Measurements from ENCODE around the gene COX17.
"Not testable (repeated sequence)": the region's sequence is repeated elsewhere in the genome, so short reads cannot be mapped to it uniquely, and the experiment has no call there.

COX17 gene, protein sequence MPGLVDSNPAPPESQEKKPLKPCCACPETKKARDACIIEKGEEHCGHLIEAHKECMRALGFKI

DNA sequence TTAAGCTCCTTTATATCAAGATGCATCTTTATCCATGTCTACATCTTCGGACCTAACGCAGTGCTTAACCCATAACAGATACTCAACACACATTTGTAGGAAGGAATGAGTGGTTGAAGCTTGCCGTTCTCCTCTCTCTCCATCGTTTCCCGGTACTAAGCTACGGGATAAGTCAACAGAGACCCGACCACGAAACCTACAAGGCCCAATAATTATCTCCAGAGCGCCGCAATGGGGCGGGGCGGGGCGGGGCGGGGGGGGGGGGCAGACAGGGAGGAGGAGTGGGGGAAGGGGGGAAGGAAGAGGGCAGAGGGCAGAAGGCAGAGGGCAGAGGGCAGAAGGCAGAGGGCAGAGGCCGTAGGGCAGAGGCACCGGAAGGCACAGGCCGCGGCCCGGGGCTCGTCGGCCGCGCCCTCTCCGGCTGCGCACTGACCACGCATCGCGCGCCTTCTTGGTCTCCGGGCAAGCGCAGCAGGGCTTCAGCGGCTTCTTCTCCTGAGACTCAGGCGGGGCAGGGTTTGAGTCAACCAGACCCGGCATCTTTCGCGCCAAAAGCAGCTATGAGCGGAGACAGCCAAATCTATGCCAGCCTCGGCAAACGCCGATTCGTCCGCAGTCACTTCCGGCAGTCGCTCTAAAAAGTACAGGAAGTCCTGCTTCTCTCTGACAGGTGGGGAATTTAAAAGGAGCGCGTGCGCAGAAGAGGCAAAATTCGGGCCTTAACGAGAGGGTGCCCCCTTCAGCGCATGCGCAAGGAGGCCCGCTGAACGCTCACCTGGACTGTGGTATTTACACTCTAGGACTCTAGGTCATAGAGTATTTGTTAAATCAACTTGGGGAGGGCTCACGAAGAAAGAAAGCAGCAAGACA is at the start of gene COX17:
COX17 (minus strand) TSS at position 636 of the 870 bp plus-strand sequence; CDS start at position 540, 96 bp downstream.
- DNase-seq (ENCODE audit: low read depth in 2 of 3, low spot score in 2 of 3) = peak; percentile 69 to 86 (median 80)

DNA sequence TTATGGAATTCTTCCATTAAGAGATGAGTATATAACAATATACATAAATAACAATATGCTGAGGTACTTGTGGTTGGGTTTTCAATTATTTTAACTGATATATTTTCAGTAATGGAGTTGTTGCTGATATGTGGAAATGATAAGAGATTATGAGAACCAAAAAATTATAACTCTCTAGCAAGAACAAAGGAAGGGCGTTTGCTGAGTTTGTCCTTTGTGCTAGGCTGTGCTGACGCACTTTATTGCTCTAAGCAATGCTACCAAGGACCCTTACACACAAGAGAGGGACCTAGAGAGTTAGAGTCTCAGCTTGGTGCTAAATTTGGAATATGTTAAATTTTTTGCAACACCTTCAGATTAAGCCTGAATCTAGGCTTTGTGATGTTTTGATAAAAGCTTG is 49.7 kb upstream of the COX17 start:
- DNase-seq (ENCODE audit: low read depth in 2 of 3, low spot score in 2 of 3) = no peak

DNA sequence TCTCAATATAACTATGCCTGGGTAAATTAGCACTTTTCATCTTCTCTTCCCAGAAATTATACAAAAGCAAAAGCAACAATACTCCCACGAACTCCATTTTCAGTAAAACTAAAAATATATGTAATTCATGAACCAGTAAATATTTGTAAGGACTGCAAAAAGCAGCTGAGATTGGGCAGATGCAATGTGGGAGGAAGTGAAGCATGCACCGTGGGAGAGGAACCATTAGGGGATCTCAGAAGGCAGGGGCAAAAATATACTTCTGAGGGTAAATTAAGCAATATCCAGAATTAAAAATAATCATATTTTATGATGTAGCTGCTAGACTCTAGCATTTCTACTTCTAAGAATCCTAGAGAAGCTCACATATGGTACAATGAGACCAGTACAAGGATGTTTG is 45.8 kb upstream of the COX17 start:
- DNase-seq (ENCODE audit: low read depth in 2 of 3, low spot score in 2 of 3) = no peak

GRCh38 chr3:119717520-119717919 is 40.3 kb upstream of the COX17 start:
- DNase-seq (ENCODE audit: low read depth in 2 of 3, low spot score in 2 of 3) = no peak

- DNase-seq (ENCODE audit: low read depth in 2 of 3, low spot score in 2 of 3) = no peak
These were observed 39.8 kb upstream of the COX17 start for GRCh38 chr3:119716998-119717397.

DNA sequence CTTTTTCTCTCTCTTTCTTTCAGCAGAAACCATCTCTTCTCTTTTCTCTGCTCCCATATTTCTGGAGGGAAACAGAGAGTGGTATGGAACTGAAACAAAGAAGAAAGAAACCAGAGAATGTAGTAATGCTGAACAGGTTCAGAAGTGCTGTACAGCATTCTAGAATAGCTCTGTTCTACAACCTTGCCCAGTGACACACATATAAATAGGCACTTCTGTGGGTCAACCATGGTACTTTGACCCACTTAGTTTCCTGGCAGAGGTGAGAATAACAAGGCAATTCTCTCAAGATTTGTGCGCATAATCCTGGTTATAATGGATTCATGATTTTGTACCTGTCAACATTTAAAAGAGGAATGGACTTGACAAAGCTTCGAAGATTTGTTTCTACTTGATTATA is 37.9 kb upstream of the COX17 start:
- no peak for DNase-seq (ENCODE audit: low read depth in 2 of 3, low spot score in 2 of 3)

DNA sequence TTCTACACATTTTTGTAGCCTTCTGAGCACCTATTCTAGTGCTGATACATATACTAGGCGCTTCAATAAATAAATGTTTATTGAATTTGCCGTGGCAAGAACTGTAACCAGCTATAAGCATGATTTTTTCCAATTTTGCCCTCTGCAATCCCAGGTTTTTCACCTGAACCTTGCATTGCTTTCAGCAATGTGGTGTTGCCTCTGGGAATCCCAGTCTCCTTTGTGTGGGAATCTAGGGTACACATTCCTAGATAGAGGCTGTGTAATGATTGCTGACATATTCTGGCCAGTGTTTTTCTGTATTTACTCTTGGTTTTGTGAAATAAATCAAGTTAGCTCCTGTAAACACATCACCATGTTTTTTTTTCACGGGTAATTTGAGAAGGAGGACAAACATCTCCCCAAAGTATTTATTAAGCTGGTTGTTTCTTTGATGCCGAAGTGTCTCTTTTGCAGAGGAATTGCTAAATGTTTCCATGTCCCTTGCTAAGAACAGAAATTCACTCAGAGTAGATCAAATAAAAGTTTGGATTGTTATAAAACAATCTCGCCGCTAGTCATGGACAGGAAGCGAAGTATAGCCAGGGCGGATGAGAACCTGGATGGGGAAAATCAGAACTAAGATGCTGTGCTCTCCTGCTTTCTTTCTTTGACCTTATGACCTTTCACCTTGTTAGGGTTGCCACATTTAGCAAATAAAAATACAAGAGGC is 26.8 kb upstream of the COX17 start:
- no peak for DNase-seq (ENCODE audit: low read depth in 2 of 3, low spot score in 2 of 3)

DNA sequence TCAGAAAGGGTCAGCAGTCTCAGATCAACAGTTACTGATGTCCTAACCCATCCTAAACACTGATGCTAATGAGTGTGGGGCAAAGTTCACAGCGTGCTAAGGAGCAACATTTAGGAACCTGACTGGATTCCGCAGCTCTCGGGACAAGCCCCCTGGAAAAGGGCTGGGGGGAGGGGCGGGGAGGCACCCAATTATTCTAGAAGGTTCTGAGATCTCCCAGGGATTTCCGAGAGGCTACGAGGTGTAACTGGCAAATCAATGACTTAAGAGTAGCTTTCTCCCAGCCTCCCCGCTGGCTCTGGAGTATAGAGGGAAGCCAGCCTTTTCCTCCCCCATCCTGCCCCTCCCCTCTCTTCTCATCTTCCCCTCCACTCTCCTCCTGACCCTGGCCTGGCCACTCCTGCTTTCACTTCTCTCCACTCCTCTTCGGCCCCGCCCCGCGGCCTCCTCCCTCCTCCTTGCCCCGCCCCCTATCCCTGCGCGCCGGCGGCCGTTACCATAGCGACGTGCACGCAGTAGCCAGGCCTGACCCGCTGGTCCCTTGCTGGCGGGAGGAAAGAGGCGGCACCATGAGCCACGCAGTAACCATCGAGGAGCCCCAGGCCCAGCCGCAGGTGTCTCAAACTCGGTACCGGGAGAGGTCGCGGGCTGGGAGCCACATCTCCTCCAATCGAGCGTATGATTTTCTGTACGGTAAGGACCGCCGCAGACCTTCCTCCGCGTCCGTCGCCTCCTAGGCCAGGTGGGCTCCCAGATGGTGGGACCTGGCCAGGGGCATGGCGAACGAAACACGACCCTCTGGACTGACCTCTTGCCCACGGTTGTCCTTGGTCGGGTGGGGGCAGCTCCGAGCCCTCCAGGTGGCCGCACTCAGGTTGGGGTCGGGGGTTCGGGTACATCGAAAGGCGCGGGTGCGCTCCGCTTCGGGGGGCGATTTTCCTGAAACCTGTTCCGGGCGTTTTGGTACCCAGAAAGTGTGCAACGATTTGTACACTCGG is 25.6 kb upstream of the COX17 start, which contains the start of gene CFAP91:
CFAP91 (plus strand) TSS at position 493 of the 998 bp plus-strand sequence; CDS start at position 570, 77 bp downstream.
- DNase-seq (ENCODE audit: low read depth in 2 of 3, low spot score in 2 of 3) = peak; percentile 49 to 67 (median 63)

GRCh38 chr3:119700920-119701734 is 23.9 kb upstream of the COX17 start:
- no peak for DNase-seq (ENCODE audit: low read depth in 2 of 3, low spot score in 2 of 3)

DNA sequence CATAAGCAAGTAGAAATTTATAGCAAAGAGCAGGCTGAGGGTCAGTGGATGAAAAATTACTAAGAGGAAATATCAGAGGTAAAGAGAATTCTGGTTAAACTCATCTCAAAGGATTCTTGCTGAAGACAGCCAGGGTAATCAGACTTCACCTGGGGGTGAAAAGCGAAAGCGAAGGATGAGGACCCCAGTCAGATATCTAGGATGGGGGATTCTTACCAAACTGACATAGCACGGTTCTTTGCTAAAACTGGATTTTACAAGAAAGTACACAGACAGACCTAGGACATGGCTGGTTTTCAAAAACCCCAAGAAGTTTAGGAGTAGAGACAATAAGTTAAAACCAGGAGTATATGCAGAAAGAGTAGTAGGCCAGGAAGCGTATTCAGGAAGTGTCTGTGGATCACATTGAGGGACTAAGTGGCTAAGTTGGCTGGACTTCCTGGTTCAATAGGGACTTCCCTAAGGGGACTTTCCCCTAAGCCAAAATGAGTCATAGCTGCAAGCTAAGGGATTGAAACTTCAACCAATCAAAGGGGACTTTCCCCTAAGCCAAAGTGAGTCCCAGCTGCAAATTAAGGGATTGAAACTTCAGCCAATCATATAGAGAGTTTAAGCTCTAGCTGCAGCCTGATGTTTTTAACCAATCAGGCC is 23.2 kb upstream of the COX17 start:
- no peak for DNase-seq (ENCODE audit: low read depth in 2 of 3, low spot score in 2 of 3)

GRCh38 chr3:119697394-119697793 is 20.2 kb upstream of the COX17 start:
- DNase-seq (ENCODE audit: low read depth in 2 of 3, low spot score in 2 of 3) = no peak

GRCh38 chr3:119695480-119695879 is 18.3 kb upstream of the COX17 start:
- DNase-seq (ENCODE audit: low read depth in 2 of 3, low spot score in 2 of 3) = no peak

GRCh38 chr3:119690043-119690656 is 12.9 kb upstream of the COX17 start:
- DNase-seq (ENCODE audit: low read depth in 2 of 3, low spot score in 2 of 3) = no peak

GRCh38 chr3:119683421-119683820 is 6.2 kb upstream of the COX17 start:
- no peak for DNase-seq (ENCODE audit: low read depth in 2 of 3, low spot score in 2 of 3)

GRCh38 chr3:119681279-119681678 is 4.1 kb upstream of the COX17 start:
- no peak for DNase-seq (ENCODE audit: low read depth in 2 of 3, low spot score in 2 of 3)

GRCh38 chr3:119679874-119680273 is 2.7 kb upstream of the COX17 start:
- no peak for DNase-seq (ENCODE audit: low read depth in 2 of 3, low spot score in 2 of 3)

GRCh38 chr3:119678209-119678608 is 1.0 kb upstream of the COX17 start:
- DNase-seq (ENCODE audit: low read depth in 2 of 3, low spot score in 2 of 3) = not testable (repeated sequence)

DNA sequence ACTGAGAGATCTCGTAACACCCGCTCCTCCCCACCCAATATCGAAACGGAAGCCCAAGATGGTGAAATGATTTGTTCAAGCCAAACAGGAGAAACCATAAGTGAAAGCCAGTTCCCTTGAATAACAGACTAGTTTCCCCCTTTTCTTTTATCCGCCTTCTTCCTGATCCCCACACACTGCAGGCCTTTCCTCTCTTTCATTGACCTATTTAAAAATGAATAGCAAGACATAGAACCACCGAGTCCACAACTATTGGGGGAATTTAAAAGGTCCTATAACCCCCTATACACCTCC is 382 bp upstream of the COX17 start:
- no peak for DNase-seq (ENCODE audit: low read depth in 2 of 3, low spot score in 2 of 3)

GRCh38 chr3:119676020-119676419 is 1.2 kb downstream of the COX17 start:
- no peak for DNase-seq (ENCODE audit: low read depth in 2 of 3, low spot score in 2 of 3)
